Activated naive CD4-positive, alpha-beta T cell treated with anti-CD3 and anti-CD28 coated beads, Interleukin-2, amount 50 U/mL, for 24 hours (primary cell): ENCODE data around the gene DLST.
"Not testable (repeated sequence)": the region's sequence is repeated elsewhere in the genome, so short reads cannot be mapped to it uniquely, and the experiment has no call there.

Experiments used
- H3K27ac Mint-ChIP-seq: one replicate; pipeline ENCODE4 v1.8.0; 2021; ENCODE audit warnings: mild to moderate bottlenecking, mixed read lengths
- H3K27me3 Mint-ChIP-seq: one replicate; pipeline ENCODE4 v1.8.0; 2021; ENCODE audit warnings: mixed read lengths
- H3K36me3 Mint-ChIP-seq: one replicate; pipeline ENCODE4 v1.8.0; 2021; ENCODE audit warnings: mixed read lengths
- H3K4me1 Mint-ChIP-seq: one replicate; pipeline ENCODE4 v1.8.0; 2021; ENCODE audit warnings: mixed read lengths
- H3K4me3 Mint-ChIP-seq: one replicate; pipeline ENCODE4 v1.8.0; 2021; ENCODE audit warnings: mild to moderate bottlenecking, mixed read lengths
- H3K9me3 Mint-ChIP-seq: one replicate; pipeline ENCODE4 v1.8.0; 2021; ENCODE audit warnings: mixed read lengths

The DLST gene

DNA sequence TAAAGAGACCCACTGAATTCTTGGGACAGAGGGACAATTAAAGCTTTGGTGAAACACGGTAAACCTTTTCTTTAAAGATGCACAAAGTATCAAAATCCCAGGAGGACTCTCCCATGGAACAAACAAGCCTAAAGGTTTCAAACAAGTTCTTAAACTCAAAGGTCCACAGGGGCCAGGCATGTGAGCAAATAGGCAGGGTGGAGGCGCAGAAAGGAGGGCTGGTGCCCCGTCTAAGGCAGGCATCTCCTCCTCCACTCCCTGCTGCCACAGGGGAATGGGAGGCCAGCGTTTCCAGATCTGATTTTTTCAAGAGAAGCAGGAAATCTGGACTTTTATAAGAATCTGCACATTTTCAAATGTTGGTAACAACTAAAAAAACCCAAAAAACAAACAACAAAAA is 33.7 kb downstream of the DLST start:
- Mint-ChIP-seq H3K27ac (no peak overlapping the region), H3K4me1 (no peaks in the 10 kb centered on the region), H3K36me3 (peaks cover 3% of the 10 kb centered on the region), H3K9me3 (no peaks in the 10 kb centered on the region), H3K27me3 (no peaks in the 10 kb centered on the region), H3K4me3 (no peak overlapping the region)

- H3K4me1 Mint-ChIP-seq, result no peaks in the 10 kb centered on the region
- no peaks in the 10 kb centered on the region for H3K27me3 Mint-ChIP-seq
- H3K4me3 Mint-ChIP-seq, result no peak overlapping the region
- peaks cover 3% of the 10 kb centered on the region for H3K36me3 Mint-ChIP-seq
- no peak overlapping the region for H3K27ac Mint-ChIP-seq
- no peaks in the 10 kb centered on the region for H3K9me3 Mint-ChIP-seq
These were observed 34.1 kb downstream of the DLST start for GRCh38 chr14:74915826-74916225.

DNA sequence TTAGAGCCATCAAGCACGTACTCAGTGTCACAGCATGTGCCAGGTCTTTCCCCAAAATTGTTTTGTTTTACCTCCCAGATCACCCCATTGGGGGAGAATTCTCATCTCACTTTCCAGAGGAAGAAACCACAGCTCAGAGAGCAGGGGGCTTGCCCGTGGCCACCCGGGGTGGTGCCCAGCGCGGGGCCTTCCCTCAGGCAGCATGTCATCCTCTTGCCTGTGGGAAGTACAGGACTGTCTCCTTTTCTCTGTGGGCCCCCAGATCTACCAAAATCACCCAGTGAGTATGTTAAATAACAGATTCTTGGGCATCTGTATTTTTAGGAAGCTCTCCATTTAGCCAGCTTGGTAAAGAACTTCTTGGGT is 35.4 kb downstream of the DLST start:
- Mint-ChIP-seq H3K9me3 (no peaks in the 10 kb centered on the region), H3K27ac (no peak overlapping the region), H3K4me3 (no peak overlapping the region), H3K36me3 (peaks cover 3% of the 10 kb centered on the region), H3K27me3 (no peaks in the 10 kb centered on the region), H3K4me1 (peaks cover 3% of the 10 kb centered on the region)

DNA sequence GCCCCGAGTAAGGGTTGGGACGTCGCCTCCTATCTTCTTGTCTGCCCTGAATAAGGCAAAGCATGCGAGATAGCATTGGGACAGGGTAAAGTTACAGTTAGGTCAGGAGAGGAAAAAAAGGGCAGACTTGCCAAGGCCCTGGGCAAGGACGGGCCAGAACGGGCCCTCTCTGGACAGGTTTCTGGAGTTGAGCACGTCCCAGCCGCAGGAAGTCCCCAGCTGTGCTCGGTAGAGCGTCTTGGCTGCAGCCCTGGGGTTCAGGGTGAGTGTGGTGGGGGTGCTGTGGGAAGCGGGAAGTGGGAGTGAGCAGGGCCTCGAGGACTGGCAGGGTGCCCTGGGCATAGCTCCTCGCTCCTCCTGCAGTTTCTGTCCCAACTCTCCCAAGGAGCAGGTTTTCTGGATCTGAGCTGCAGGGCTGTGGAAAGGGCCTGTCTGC is 35.9 kb downstream of the DLST start:
- H3K4me1 Mint-ChIP-seq, result peaks cover 6% of the 10 kb centered on the region
- H3K9me3 Mint-ChIP-seq, result no peaks in the 10 kb centered on the region
- peaks cover 3% of the 10 kb centered on the region for H3K36me3 Mint-ChIP-seq
- H3K27me3 Mint-ChIP-seq, result no peaks in the 10 kb centered on the region
- H3K4me3 Mint-ChIP-seq, result no peak overlapping the region
- H3K27ac Mint-ChIP-seq, result no peak overlapping the region

DNA sequence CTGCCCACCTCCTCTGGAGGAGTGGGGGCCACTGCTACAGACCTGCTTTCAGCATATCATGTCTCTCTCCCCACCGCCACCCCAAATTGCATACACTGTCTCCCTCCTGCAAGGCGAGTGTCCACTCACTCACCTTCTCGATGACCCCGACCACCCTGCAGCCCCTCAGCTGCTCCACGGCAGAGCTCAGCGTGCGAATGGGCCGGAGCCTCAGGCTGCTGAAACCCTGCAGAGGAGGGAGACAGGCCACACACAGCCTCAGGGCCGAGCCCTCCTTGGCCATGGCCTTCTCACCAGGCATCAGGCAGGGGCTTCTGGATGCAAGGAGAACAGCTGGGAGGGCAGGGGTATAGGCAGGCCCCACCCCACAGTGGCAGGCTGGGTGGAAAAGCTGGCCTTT is 36.7 kb downstream of the DLST start:
- no peaks in the 10 kb centered on the region for H3K27me3 Mint-ChIP-seq
- H3K36me3 Mint-ChIP-seq, result peaks cover 3% of the 10 kb centered on the region
- no peak overlapping the region for H3K27ac Mint-ChIP-seq
- peaks cover 7% of the 10 kb centered on the region for H3K4me1 Mint-ChIP-seq
- H3K4me3 Mint-ChIP-seq, result no peak overlapping the region
- no peaks in the 10 kb centered on the region for H3K9me3 Mint-ChIP-seq

GRCh38 chr14:74919421-74920165 is 37.9 kb downstream of the DLST start:
- H3K27ac Mint-ChIP-seq, result no peak overlapping the region
- peaks cover 3% of the 10 kb centered on the region for H3K36me3 Mint-ChIP-seq
- H3K4me1 Mint-ChIP-seq, result peaks cover 15% of the 10 kb centered on the region
- H3K9me3 Mint-ChIP-seq, result no peaks in the 10 kb centered on the region
- no peaks in the 10 kb centered on the region for H3K27me3 Mint-ChIP-seq
- no peak overlapping the region for H3K4me3 Mint-ChIP-seq

- H3K4me1 Mint-ChIP-seq, result peaks cover 15% of the 10 kb centered on the region
- no peaks in the 10 kb centered on the region for H3K9me3 Mint-ChIP-seq
- peaks cover 3% of the 10 kb centered on the region for H3K36me3 Mint-ChIP-seq
- H3K27me3 Mint-ChIP-seq, result no peaks in the 10 kb centered on the region
- H3K4me3 Mint-ChIP-seq, result no peak overlapping the region
- no peak overlapping the region for H3K27ac Mint-ChIP-seq
These were observed 38.6 kb downstream of the DLST start for GRCh38 chr14:74920281-74920680.

- H3K9me3 Mint-ChIP-seq, result no peaks in the 10 kb centered on the region
- no peak overlapping the region for H3K27ac Mint-ChIP-seq
- H3K4me1 Mint-ChIP-seq, result peaks cover 15% of the 10 kb centered on the region
- H3K4me3 Mint-ChIP-seq, result no peak overlapping the region
- H3K27me3 Mint-ChIP-seq, result no peaks in the 10 kb centered on the region
- H3K36me3 Mint-ChIP-seq, result no peaks in the 10 kb centered on the region
These were observed 39.4 kb downstream of the DLST start for GRCh38 chr14:74921053-74921620.

DNA sequence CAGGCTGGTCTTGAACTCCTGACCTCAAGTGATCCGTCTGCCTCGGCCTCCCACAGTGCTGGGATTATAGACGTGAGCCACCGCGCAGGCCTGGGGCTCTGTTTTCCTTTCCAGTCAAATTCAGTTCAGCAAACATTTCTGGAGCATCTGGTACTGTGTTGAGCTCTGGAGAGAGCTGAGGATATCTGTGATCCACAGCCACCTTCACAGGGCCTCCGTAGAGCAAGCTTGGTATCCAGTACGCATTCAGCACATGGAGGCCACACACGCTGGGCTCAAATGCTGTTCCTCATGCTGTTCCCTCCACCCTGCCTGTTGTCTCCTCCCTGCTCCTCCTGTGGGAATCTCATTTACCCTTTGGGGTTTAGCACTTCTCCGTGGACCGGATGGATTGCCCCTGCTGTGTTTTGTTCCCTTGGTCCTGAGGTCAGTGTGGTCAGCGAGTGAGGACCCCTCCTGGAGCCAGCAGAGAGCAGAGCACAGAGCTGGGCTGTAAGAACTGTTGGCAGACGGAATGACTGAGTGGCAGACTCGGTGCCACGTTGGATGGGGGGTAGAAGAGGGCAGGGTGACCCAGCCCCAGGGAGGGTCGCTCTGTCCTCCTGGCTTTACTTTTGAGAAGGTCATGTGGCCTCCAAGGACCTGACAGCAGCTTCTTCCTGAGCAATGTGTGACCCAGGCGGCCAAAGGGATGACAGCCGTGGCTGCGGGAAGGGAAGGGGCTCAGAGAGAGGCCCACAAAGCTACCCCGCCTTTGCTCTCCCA is 40.5 kb downstream of the DLST start:
- Mint-ChIP-seq H3K27me3 (no peaks in the 10 kb centered on the region), H3K4me1 (peaks cover 15% of the 10 kb centered on the region), H3K27ac (peak overlapping the region; percentile 76), H3K4me3 (peak overlapping the region; percentile 82), H3K36me3 (no peaks in the 10 kb centered on the region), H3K9me3 (no peaks in the 10 kb centered on the region)

DNA sequence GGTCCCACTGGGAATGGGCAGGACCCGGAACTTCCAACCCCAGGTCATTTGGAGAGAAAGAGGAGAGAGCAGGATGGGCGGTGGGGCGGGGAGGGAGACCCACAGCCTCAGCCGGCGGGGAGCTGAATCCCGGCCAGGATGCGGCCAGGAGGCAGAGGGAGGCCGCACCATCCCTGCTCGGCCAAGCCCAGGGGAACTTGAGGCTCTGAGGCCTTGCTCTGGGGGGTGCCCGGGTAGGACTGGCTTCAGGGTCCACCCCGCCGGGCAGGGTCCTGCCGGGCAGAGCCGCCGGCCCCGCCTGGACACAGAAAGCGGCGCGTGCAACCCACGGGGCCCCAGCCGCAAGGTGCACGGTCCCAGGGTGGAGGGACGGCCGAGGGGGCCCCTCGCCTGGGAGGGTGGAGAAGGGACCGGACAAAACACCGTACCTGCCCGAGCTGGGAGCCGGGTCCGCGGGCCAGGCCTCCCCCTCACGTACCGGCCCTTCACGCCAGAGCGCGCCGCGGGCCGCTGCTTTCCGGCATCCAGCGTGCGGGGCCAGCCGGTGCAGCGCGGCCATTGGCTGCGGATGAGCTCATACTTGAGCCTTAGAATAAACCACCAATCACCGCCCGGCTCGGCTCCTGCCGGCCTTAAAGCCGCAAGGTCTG is 41.2 kb downstream of the DLST start, which contains the start of gene RPS6KL1:
RPS6KL1 (minus strand) TSS at position 509 of the 650 bp plus-strand sequence. CDS start 1,719 bp downstream, outside the sequence.
- Mint-ChIP-seq H3K4me1 (peaks cover 15% of the 10 kb centered on the region), H3K9me3 (no peaks in the 10 kb centered on the region), H3K27ac (peak within 1 kb of the TSS; percentile 76), H3K4me3 (peak within 1 kb of the TSS; percentile 82), H3K36me3 (no peaks in the 10 kb centered on the region), H3K27me3 (no peaks in the 10 kb centered on the region)

- Mint-ChIP-seq H3K4me1 (peaks cover 18% of the 10 kb centered on the region), H3K27me3 (no peaks in the 10 kb centered on the region), H3K9me3 (no peaks in the 10 kb centered on the region), H3K4me3 (peak overlapping the region; percentile 34), H3K27ac (no peak overlapping the region), H3K36me3 (no peaks in the 10 kb centered on the region)
These were observed 42.3 kb downstream of the DLST start for GRCh38 chr14:74924061-74924460.

GRCh38 chr14:74927225-74927624 is 45.5 kb downstream of the DLST start:
- Mint-ChIP-seq H3K4me3 (no peak overlapping the region), H3K27ac (no peak overlapping the region), H3K9me3 (no peaks in the 10 kb centered on the region), H3K27me3 (no peaks in the 10 kb centered on the region), H3K36me3 (no peaks in the 10 kb centered on the region), H3K4me1 (peaks cover 17% of the 10 kb centered on the region)

GRCh38 chr14:74929242-74929641 is 47.5 kb downstream of the DLST start:
- no peak overlapping the region for H3K4me3 Mint-ChIP-seq
- H3K9me3 Mint-ChIP-seq, result no peaks in the 10 kb centered on the region
- no peak overlapping the region for H3K27ac Mint-ChIP-seq
- no peaks in the 10 kb centered on the region for H3K27me3 Mint-ChIP-seq
- H3K4me1 Mint-ChIP-seq, result peaks cover 12% of the 10 kb centered on the region
- no peaks in the 10 kb centered on the region for H3K36me3 Mint-ChIP-seq

GRCh38 chr14:74931744-74932143 is 50.0 kb downstream of the DLST start:
- not testable (repeated sequence) for H3K9me3 Mint-ChIP-seq, H3K27ac Mint-ChIP-seq, H3K27me3 Mint-ChIP-seq, H3K4me3 Mint-ChIP-seq, H3K36me3 Mint-ChIP-seq
- H3K4me1 Mint-ChIP-seq, result peaks cover 13% of the 10 kb centered on the region

DNA sequence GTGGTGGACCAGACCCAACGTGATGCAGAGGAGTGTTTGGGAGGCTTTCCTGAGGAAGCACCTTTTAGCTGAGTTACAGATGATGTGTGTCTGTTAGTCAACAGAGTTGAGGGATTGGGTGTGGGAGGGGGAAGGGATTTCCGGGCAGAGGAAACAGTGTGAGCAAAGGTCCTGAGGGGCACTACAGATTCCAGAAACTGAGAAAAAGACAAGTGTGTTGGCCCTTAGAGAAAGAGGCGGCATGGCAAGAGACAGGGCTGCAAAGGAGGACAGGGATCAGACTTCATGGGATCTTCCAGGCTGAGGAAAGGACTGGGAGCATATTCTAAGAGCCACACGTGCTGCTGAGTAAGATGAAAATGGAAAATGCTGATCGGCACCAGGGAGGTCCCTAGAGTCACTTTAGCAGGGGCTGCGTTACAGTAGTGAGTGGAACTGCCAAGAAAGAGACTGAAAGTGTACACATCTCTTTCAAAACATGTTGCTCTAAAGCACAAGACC is 50.7 kb downstream of the DLST start:
- H3K27me3 Mint-ChIP-seq, result no peaks in the 10 kb centered on the region
- H3K4me1 Mint-ChIP-seq, result peaks cover 20% of the 10 kb centered on the region
- H3K27ac Mint-ChIP-seq, result no peak overlapping the region
- H3K9me3 Mint-ChIP-seq, result no peaks in the 10 kb centered on the region
- no peak overlapping the region for H3K4me3 Mint-ChIP-seq
- no peaks in the 10 kb centered on the region for H3K36me3 Mint-ChIP-seq
